ENCODE data around the gene NRXN2. TPM values are rescaled to one million over a fixed set of nuclear protein-coding genes. Genes with fewer than 3 reads are reported as not detected.

NRXN2 gene
- total and polyA plus RNA-seq, 5 donors from 2014 or later, result 0.42 TPM; not detected in 4

- ATAC-seq (ENCODE audit: low read depth in 2 of 2) (no peak), DNase-seq (no peak)
- H3K9me3 ChIP-seq (ENCODE audit: control insufficient read depth in 2 of 2, low read length in 2 of 2), result no peaks in the 10 kb centered on the region
- H3K27me3 Mint-ChIP-seq, result no peaks in the 10 kb centered on the region
- no peaks in the 10 kb centered on the region for H3K36me3 ChIP-seq (ENCODE audit: control insufficient read depth, insufficient read depth, low read length)
- no peaks in the 10 kb centered on the region for H3K36me3 Mint-ChIP-seq
- H3K4me3 ChIP-seq (ENCODE audit: low read depth, low read length), result no peak overlapping the region
- H3K4me1 ChIP-seq (ENCODE audit: control insufficient read depth, insufficient read depth, low read length, poor library complexity, severe bottlenecking), result no peaks in the 10 kb centered on the region
- H3K9me3 Mint-ChIP-seq, result peaks cover 0 to 9% (median 1%) of the 10 kb centered on the region in 7 donors
- H3K4me1 Mint-ChIP-seq, result no peaks in the 10 kb centered on the region
- no peak overlapping the region for H3K27ac Mint-ChIP-seq
- no peak overlapping the region for H3K4me3 Mint-ChIP-seq
- no peak overlapping the region for H3K27ac ChIP-seq (ENCODE audit: insufficient read depth, low read length, poor library complexity, severe bottlenecking)
- peaks cover 2% of the 10 kb centered on the region for H3K27me3 ChIP-seq (ENCODE audit: control insufficient read depth, insufficient read depth, low read length)
These were observed 129.6 kb downstream of the NRXN2 start for GRCh38 chr11:64593156-64594105.

GRCh38 chr11:64592656-64593055 is 130.3 kb downstream of the NRXN2 start:
- DNase-seq (no peak), ATAC-seq (ENCODE audit: low read depth in 2 of 2) (no peak)
- Mint-ChIP-seq H3K27ac (no peak overlapping the region), H3K4me1 (no peaks in the 10 kb centered on the region), H3K36me3 (no peaks in the 10 kb centered on the region), H3K9me3 (peaks cover 0 to 12% (median 1%) of the 10 kb centered on the region in 7 donors), H3K27me3 (no peaks in the 10 kb centered on the region), H3K4me3 (no peak overlapping the region)
- no peaks in the 10 kb centered on the region for H3K4me1 ChIP-seq (ENCODE audit: control insufficient read depth, insufficient read depth, low read length, poor library complexity, severe bottlenecking)
- H3K9me3 ChIP-seq (ENCODE audit: control insufficient read depth in 2 of 2, low read length in 2 of 2), result no peaks in the 10 kb centered on the region
- H3K27ac ChIP-seq (ENCODE audit: insufficient read depth, low read length, poor library complexity, severe bottlenecking), result no peak overlapping the region
- H3K36me3 ChIP-seq (ENCODE audit: control insufficient read depth, insufficient read depth, low read length), result no peaks in the 10 kb centered on the region
- peaks cover 2% of the 10 kb centered on the region for H3K27me3 ChIP-seq (ENCODE audit: control insufficient read depth, insufficient read depth, low read length)
- H3K4me3 ChIP-seq (ENCODE audit: low read depth, low read length), result no peak overlapping the region

GRCh38 chr11:64592234-64592615 is 130.8 kb downstream of the NRXN2 start:
- Histone ChIP-seq H3K27me3 (ENCODE audit: control insufficient read depth, insufficient read depth, low read length) (peaks cover 2% of the 10 kb centered on the region), H3K9me3 (ENCODE audit: control insufficient read depth in 2 of 2, low read length in 2 of 2) (no peaks in the 10 kb centered on the region), H3K27ac (ENCODE audit: insufficient read depth, low read length, poor library complexity, severe bottlenecking) (no peak overlapping the region), H3K36me3 (ENCODE audit: control insufficient read depth, insufficient read depth, low read length) (no peaks in the 10 kb centered on the region), H3K4me1 (ENCODE audit: control insufficient read depth, insufficient read depth, low read length, poor library complexity, severe bottlenecking) (no peaks in the 10 kb centered on the region), H3K4me3 (ENCODE audit: low read depth, low read length) (no peak overlapping the region)
- H3K27me3 Mint-ChIP-seq, result no peaks in the 10 kb centered on the region
- DNase-seq (no peak), ATAC-seq (ENCODE audit: low read depth in 2 of 2) (no peak)
- no peak overlapping the region for H3K27ac Mint-ChIP-seq
- peaks cover 0 to 12% (median 0%) of the 10 kb centered on the region in 7 donors for H3K9me3 Mint-ChIP-seq
- H3K4me1 Mint-ChIP-seq, result no peaks in the 10 kb centered on the region
- no peaks in the 10 kb centered on the region for H3K36me3 Mint-ChIP-seq
- no peak overlapping the region for H3K4me3 Mint-ChIP-seq

- Mint-ChIP-seq H3K4me3 (no peak overlapping the region), H3K27ac (no peak overlapping the region), H3K27me3 (peaks cover 2% of the 10 kb centered on the region), H3K9me3 (peaks cover 0 to 12% (median 0%) of the 10 kb centered on the region in 7 donors), H3K36me3 (no peaks in the 10 kb centered on the region), H3K4me1 (no peaks in the 10 kb centered on the region)
- no peaks in the 10 kb centered on the region for H3K36me3 ChIP-seq (ENCODE audit: control insufficient read depth, insufficient read depth, low read length)
- H3K4me3 ChIP-seq (ENCODE audit: low read depth, low read length), result no peak overlapping the region
- H3K27me3 ChIP-seq (ENCODE audit: control insufficient read depth, insufficient read depth, low read length), result peaks cover 2% of the 10 kb centered on the region
- no peak for DNase-seq
- H3K9me3 ChIP-seq (ENCODE audit: control insufficient read depth in 2 of 2, low read length in 2 of 2), result no peaks in the 10 kb centered on the region
- H3K4me1 ChIP-seq (ENCODE audit: control insufficient read depth, insufficient read depth, low read length, poor library complexity, severe bottlenecking), result no peaks in the 10 kb centered on the region
- H3K27ac ChIP-seq (ENCODE audit: insufficient read depth, low read length, poor library complexity, severe bottlenecking), result no peak overlapping the region
- no peak for ATAC-seq (ENCODE audit: low read depth in 2 of 2)
These were observed 131.5 kb downstream of the NRXN2 start for GRCh38 chr11:64591257-64592233.

- Mint-ChIP-seq H3K9me3 (peaks cover 0 to 12% (median 0%) of the 10 kb centered on the region in 7 donors), H3K4me1 (no peaks in the 10 kb centered on the region), H3K36me3 (no peaks in the 10 kb centered on the region), H3K4me3 (no peak within 1 kb of the TSS), H3K27ac (no peak within 1 kb of the TSS), H3K27me3 (peaks cover 4% of the 10 kb centered on the region)
- Histone ChIP-seq H3K27me3 (ENCODE audit: control insufficient read depth, insufficient read depth, low read length) (peaks cover 2% of the 10 kb centered on the region), H3K4me3 (ENCODE audit: low read depth, low read length) (no peak within 1 kb of the TSS), H3K36me3 (ENCODE audit: control insufficient read depth, insufficient read depth, low read length) (no peaks in the 10 kb centered on the region), H3K27ac (ENCODE audit: insufficient read depth, low read length, poor library complexity, severe bottlenecking) (no peak within 1 kb of the TSS), H3K4me1 (ENCODE audit: control insufficient read depth, insufficient read depth, low read length, poor library complexity, severe bottlenecking) (no peaks in the 10 kb centered on the region), H3K9me3 (ENCODE audit: control insufficient read depth in 2 of 2, low read length in 2 of 2) (no peaks in the 10 kb centered on the region)
- ATAC-seq (ENCODE audit: low read depth in 2 of 2) (no peak), DNase-seq (no peak)
These were observed 132.2 kb downstream of the NRXN2 start, which contains the start of gene SLC22A12 for GRCh38 chr11:64590763-64591221. Gene SLC22A12 (plus strand): TSS chr11:64591220. CDS start chr11:64591557, 337 bp downstream.

- Histone ChIP-seq H3K4me1 (ENCODE audit: control insufficient read depth, insufficient read depth, low read length, poor library complexity, severe bottlenecking) (no peaks in the 10 kb centered on the region), H3K27ac (ENCODE audit: insufficient read depth, low read length, poor library complexity, severe bottlenecking) (no peak overlapping the region), H3K4me3 (ENCODE audit: low read depth, low read length) (no peak overlapping the region), H3K27me3 (ENCODE audit: control insufficient read depth, insufficient read depth, low read length) (peaks cover 2% of the 10 kb centered on the region), H3K9me3 (ENCODE audit: control insufficient read depth in 2 of 2, low read length in 2 of 2) (no peaks in the 10 kb centered on the region), H3K36me3 (ENCODE audit: control insufficient read depth, insufficient read depth, low read length) (no peaks in the 10 kb centered on the region)
- Mint-ChIP-seq H3K4me3 (no peak overlapping the region), H3K9me3 (peaks cover 0 to 12% (median 0%) of the 10 kb centered on the region in 7 donors), H3K27ac (no peak overlapping the region), H3K27me3 (peaks cover 10% of the 10 kb centered on the region), H3K4me1 (no peaks in the 10 kb centered on the region), H3K36me3 (no peaks in the 10 kb centered on the region)
- ATAC-seq (ENCODE audit: low read depth in 2 of 2) (no peak), DNase-seq (no peak)
These were observed 134.3 kb downstream of the NRXN2 start for GRCh38 chr11:64588701-64589100.

- Histone ChIP-seq H3K9me3 (ENCODE audit: control insufficient read depth in 2 of 2, low read length in 2 of 2) (no peaks in the 10 kb centered on the region), H3K27me3 (ENCODE audit: control insufficient read depth, insufficient read depth, low read length) (peaks cover 2% of the 10 kb centered on the region), H3K4me1 (ENCODE audit: control insufficient read depth, insufficient read depth, low read length, poor library complexity, severe bottlenecking) (no peaks in the 10 kb centered on the region), H3K27ac (ENCODE audit: insufficient read depth, low read length, poor library complexity, severe bottlenecking) (no peak overlapping the region), H3K4me3 (ENCODE audit: low read depth, low read length) (no peak overlapping the region), H3K36me3 (ENCODE audit: control insufficient read depth, insufficient read depth, low read length) (no peaks in the 10 kb centered on the region)
- Mint-ChIP-seq H3K4me3 (no peak overlapping the region), H3K27ac (no peak overlapping the region), H3K9me3 (peaks cover 0 to 12% (median 0%) of the 10 kb centered on the region in 7 donors), H3K27me3 (peaks cover 10% of the 10 kb centered on the region), H3K36me3 (no peaks in the 10 kb centered on the region), H3K4me1 (no peaks in the 10 kb centered on the region)
- DNase-seq, result no peak
- no peak for ATAC-seq (ENCODE audit: low read depth in 2 of 2)
These were observed 136.6 kb downstream of the NRXN2 start for GRCh38 chr11:64586366-64586765.
